H9 (cell line): ENCODE data around the gene TMEM184A. TPM values are rescaled to one million over a fixed set of nuclear protein-coding genes. Genes with fewer than 3 reads are reported as not detected.

Source experiments
- DNase-seq: peaks from one replicate; pipeline ENCODE4 v3.0.0-alpha.2; 2017
- H2AFZ ChIP-seq: one replicate; pipeline ENCODE4 v1.6.1; 2013; ENCODE audit warnings: mild to moderate bottlenecking, low read length, control low read depth, moderate library complexity
- H2AK5ac ChIP-seq: 2 replicates; pipeline ENCODE4 v1.6.1; 2013; ENCODE audit warnings: low read length, control low read depth, mixed read lengths; ENCODE audit not compliant: insufficient read length
- H2BK120ac ChIP-seq: one replicate; pipeline ENCODE4 v1.6.1; 2013; ENCODE audit warnings: low read depth, mild to moderate bottlenecking, low read length, control low read depth, inconsistent platforms; ENCODE audit not compliant: poor library complexity, severe bottlenecking
- H2BK12ac ChIP-seq: 2 replicates; pipeline ENCODE4 v1.6.1; 2013; ENCODE audit warnings: low read length, control low read depth, mixed read lengths, low read depth; ENCODE audit not compliant: insufficient read length
- H2BK15ac ChIP-seq: 2 replicates; pipeline ENCODE4 v1.6.1; 2013; ENCODE audit warnings: low read depth, low read length, control low read depth
- H2BK20ac ChIP-seq: one replicate; pipeline ENCODE4 v1.6.1; 2013; ENCODE audit warnings: low read depth, mild to moderate bottlenecking, low read length, control low read depth, inconsistent platforms; ENCODE audit not compliant: poor library complexity, severe bottlenecking
- H2BK5ac ChIP-seq: 2 replicates; pipeline ENCODE4 v1.6.1; 2013; ENCODE audit warnings: low read length, control low read depth, mixed read lengths; ENCODE audit not compliant: insufficient read length
- H3K14ac ChIP-seq: 2 replicates; pipeline ENCODE4 v1.6.1; 2013; ENCODE audit warnings: low read length, control low read depth; ENCODE audit not compliant: insufficient read depth
- H3K18ac ChIP-seq: 2 replicates; pipeline ENCODE4 v1.6.1; 2013; ENCODE audit warnings: low read depth, mild to moderate bottlenecking, mixed read lengths, low read length, control low read depth; ENCODE audit not compliant: insufficient read length
- H3K23ac ChIP-seq: 2 replicates; pipeline ENCODE4 v1.6.1; 2013; ENCODE audit warnings: low read length, control low read depth, mixed read lengths, low read depth; ENCODE audit not compliant: insufficient read length
- H3K23me2 ChIP-seq: 2 replicates; pipeline ENCODE4 v1.6.1; 2013; ENCODE audit warnings: low read depth, mild to moderate bottlenecking, mixed read lengths, low read length, control low read depth; ENCODE audit not compliant: insufficient read length, poor library complexity, severe bottlenecking
- H3K27ac ChIP-seq: 2 replicates; pipeline ENCODE4 v1.5.1; 2013; ENCODE audit warnings: low read length, control low read depth, mixed read lengths, low read depth; ENCODE audit not compliant: insufficient read length
- H3K27me3 ChIP-seq: 2 replicates; pipeline ENCODE4 v1.6.1; 2013; ENCODE audit warnings: low read length, control low read depth, inconsistent platforms; ENCODE audit not compliant: insufficient read depth
- H3K4ac ChIP-seq: 2 replicates; pipeline ENCODE4 v1.6.1; 2013; ENCODE audit warnings: low read depth, mild to moderate bottlenecking, control low read depth, inconsistent platforms, low read length, moderate library complexity
- H3K4me1 ChIP-seq: 2 replicates; pipeline ENCODE4 v1.6.1; 2013; ENCODE audit warnings: low read length, control low read depth, inconsistent platforms; ENCODE audit not compliant: insufficient read depth
- H3K4me2 ChIP-seq: 2 replicates; pipeline ENCODE4 v1.6.1; 2013; ENCODE audit warnings: low read length, control low read depth, mixed read lengths; ENCODE audit not compliant: insufficient read length, insufficient read depth
- H3K56ac ChIP-seq: 2 replicates; pipeline ENCODE4 v1.6.1; 2013; ENCODE audit warnings: low read depth, mild to moderate bottlenecking, mixed read lengths, low read length, control low read depth; ENCODE audit not compliant: insufficient read length
- H3K79me1 ChIP-seq: 2 replicates; pipeline ENCODE4 v1.6.1; 2013; ENCODE audit warnings: low read depth, mild to moderate bottlenecking, moderate library complexity, low read length, control low read depth, inconsistent platforms; ENCODE audit not compliant: insufficient read depth, poor library complexity, severe bottlenecking
- H3K79me2 ChIP-seq: 2 replicates; pipeline ENCODE4 v1.6.1; 2013; ENCODE audit warnings: low read length, control low read depth, inconsistent platforms; ENCODE audit not compliant: insufficient read depth
- H3K9ac ChIP-seq: 2 replicates; pipeline ENCODE4 v1.6.1; 2013; ENCODE audit warnings: low read length, control low read depth, mixed read lengths; ENCODE audit not compliant: insufficient read length; ENCODE audit errors: extremely low read depth
- H3K9me3 ChIP-seq: one replicate; pipeline ENCODE4 v1.6.1; 2013; ENCODE audit warnings: low read depth, low read length, inconsistent platforms; ENCODE audit not compliant: control insufficient read depth
- H3T11ph ChIP-seq: one replicate; pipeline ENCODE4 v1.6.1; 2013; ENCODE audit warnings: mild to moderate bottlenecking, low read length, control low read depth, inconsistent platforms
- H4K20me1 ChIP-seq: one replicate; pipeline ENCODE4 v1.6.1; 2013; ENCODE audit not compliant: control insufficient read depth, insufficient read length, insufficient read depth
- H4K5ac ChIP-seq: 2 replicates; pipeline ENCODE4 v1.6.1; 2013; ENCODE audit warnings: low read depth, mild to moderate bottlenecking, mixed read lengths, low read length, control low read depth; ENCODE audit not compliant: insufficient read length
- H4K8ac ChIP-seq: replicated peaks from 2 replicates; pipeline ENCODE4 v1.6.1; 2013; ENCODE audit warnings: low read length, control low read depth, mixed read lengths, low read depth; ENCODE audit not compliant: insufficient read length
- H4K91ac ChIP-seq: 2 replicates; pipeline ENCODE4 v1.6.1; 2013; ENCODE audit warnings: low read depth, mild to moderate bottlenecking, moderate library complexity, mixed read lengths, low read length, control low read depth; ENCODE audit not compliant: insufficient read length
- H3K27ac Mint-ChIP-seq, 3 experiments: 2 replicates in 2 of 3; 3 replicates in 1 of 3; pipeline ENCODE4 v1.8.0; 2020 to 2021; ENCODE audit warnings: mixed read lengths in 3 of 3, mild to moderate bottlenecking in 1 of 3, moderate library complexity in 1 of 3
- H3K27me3 Mint-ChIP-seq: 2 replicates; pipeline ENCODE4 v1.8.0; 2021; ENCODE audit warnings: low read depth, mild to moderate bottlenecking, moderate library complexity, mixed read lengths
- H3K36me3 Mint-ChIP-seq, 3 experiments: 2 replicates in 2 of 3; 3 replicates in 1 of 3; pipeline ENCODE4 v1.8.0; 2020 to 2021; ENCODE audit warnings: low read depth in 3 of 3, mixed read lengths in 3 of 3; ENCODE audit not compliant: insufficient read depth in 1 of 3
- H3K4me1 Mint-ChIP-seq, 2 experiments: 2 replicates each; pipeline ENCODE4 v1.8.0; 2020; ENCODE audit warnings: mixed read lengths in 2 of 2
- H3K4me3 Mint-ChIP-seq, 2 experiments: 2 replicates in 1 of 2; 3 replicates in 1 of 2; pipeline ENCODE4 v1.8.0; 2020 to 2021; ENCODE audit warnings: mild to moderate bottlenecking in 2 of 2, mixed read lengths in 2 of 2, moderate library complexity in 1 of 2
- H3K9me3 Mint-ChIP-seq, 2 experiments: 2 replicates in 1 of 2; 3 replicates in 1 of 2; pipeline ENCODE4 v1.8.0; 2020; ENCODE audit warnings: mild to moderate bottlenecking in 2 of 2, mixed read lengths in 2 of 2, moderate library complexity in 1 of 2
- WGBS: extraction: QIAGEN DNeasy Blood & Tissue Kit; methylation state at CpG from one replicate; pipeline ENCODE4 v1.1.7; 2013; ENCODE audit warnings: missing lambda C conversion rate, low lambda C conversion rate, mixed read lengths; ENCODE audit not compliant: insufficient read length; ENCODE audit errors: extremely low coverage; 5-methylcytosine and 5-hydroxymethylcytosine counted together
- total RNA-seq: library from RNA; stranded (reverse); gene quantifications from 2 replicates; pipeline ENCODE4 v1.2.1, GENCODE V29; 2021
- TF ChIP-seq, protein P1 (sequence below): fragments of 200-600 bp; sonication (generic); conservative IDR thresholded peaks from 3 replicates; pipeline ENCODE4 v1.8.0; 2021; ENCODE audit warnings: antibody characterized with exemption, mild to moderate bottlenecking

The TMEM184A gene
- total RNA-seq, 1 experiment from 2014 or later: 1.3 TPM

DNA sequence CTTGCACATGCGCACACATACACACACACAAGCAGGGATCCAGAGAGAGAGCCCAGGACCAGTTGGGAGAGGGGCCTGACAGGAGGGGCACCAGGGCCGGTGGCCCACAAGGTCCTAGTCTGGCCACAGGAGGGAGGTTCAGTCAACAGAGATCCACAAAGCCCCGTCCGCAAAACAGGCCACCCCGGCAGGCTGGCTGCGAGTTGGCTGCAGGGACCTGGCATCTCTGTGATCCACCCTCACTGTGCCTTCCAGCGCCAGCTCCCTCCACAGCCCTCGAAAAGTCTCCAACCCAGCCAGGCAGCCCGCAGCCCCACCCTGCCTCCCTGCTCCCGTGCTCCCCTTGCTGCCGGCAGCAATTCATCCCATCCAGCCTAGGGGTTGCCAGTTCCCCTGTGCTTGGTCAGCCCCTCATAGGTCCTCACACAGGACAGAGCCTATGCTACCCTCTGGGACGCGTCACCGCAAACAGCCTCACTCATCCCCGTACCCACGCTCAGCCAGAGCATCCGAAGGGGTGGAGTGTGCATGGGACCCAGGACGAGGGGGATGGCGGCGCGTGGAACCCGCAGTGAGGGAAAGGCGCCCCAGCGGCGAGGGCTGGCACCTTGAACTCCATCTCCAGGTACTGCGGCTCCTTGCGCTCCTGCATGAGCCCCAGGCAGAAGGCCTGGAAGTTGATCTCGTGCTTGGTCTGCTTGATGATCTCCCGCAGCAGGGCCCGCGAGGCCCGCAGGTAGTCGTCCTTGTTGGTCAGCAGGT, 59.3 kb downstream of the TMEM184A start:
- H3K4me3 Mint-ChIP-seq: no peak overlapping the region
- Histone ChIP-seq H3K79me2 (no peaks in the 10 kb centered on the region), H4K5ac (no peak overlapping the region), H2BK20ac (no peak overlapping the region), H2BK15ac (no peak overlapping the region), H2BK120ac (no peak overlapping the region), H2AK5ac (no peak overlapping the region), H3K23ac (no peak overlapping the region), H3K23me2 (no peaks in the 10 kb centered on the region), H4K91ac (no peak overlapping the region), H4K8ac (no peak overlapping the region), H2BK5ac (no peak overlapping the region), H3K4me2 (no peak overlapping the region), H3K9me3 (no peaks in the 10 kb centered on the region), H3K9ac (no peak overlapping the region), H3K4me1 (no peaks in the 10 kb centered on the region), H3K18ac (no peak overlapping the region), H3K27ac (no peak overlapping the region), H3K56ac (no peak overlapping the region), H3K4ac (no peak overlapping the region), H3K27me3 (no peaks in the 10 kb centered on the region), H3K79me1 (no peaks in the 10 kb centered on the region), H4K20me1 (peaks cover 3% of the 10 kb centered on the region), H3K14ac (no peak overlapping the region), H2BK12ac (no peak overlapping the region), H2AFZ (no peak overlapping the region), H3T11ph (no peak overlapping the region)
- H3K4me1 Mint-ChIP-seq: no peaks in the 10 kb centered on the region
- H3K27me3 Mint-ChIP-seq: no peaks in the 10 kb centered on the region
- no peaks in the 10 kb centered on the region for H3K9me3 Mint-ChIP-seq
- DNase-seq: no peak
- H3K36me3 Mint-ChIP-seq: peaks cover 25 to 69% (median 57%) of the 10 kb centered on the region in 3 experiments; a peak in 6 of 7 replicates
- TF ChIP-seq, protein P1, sequence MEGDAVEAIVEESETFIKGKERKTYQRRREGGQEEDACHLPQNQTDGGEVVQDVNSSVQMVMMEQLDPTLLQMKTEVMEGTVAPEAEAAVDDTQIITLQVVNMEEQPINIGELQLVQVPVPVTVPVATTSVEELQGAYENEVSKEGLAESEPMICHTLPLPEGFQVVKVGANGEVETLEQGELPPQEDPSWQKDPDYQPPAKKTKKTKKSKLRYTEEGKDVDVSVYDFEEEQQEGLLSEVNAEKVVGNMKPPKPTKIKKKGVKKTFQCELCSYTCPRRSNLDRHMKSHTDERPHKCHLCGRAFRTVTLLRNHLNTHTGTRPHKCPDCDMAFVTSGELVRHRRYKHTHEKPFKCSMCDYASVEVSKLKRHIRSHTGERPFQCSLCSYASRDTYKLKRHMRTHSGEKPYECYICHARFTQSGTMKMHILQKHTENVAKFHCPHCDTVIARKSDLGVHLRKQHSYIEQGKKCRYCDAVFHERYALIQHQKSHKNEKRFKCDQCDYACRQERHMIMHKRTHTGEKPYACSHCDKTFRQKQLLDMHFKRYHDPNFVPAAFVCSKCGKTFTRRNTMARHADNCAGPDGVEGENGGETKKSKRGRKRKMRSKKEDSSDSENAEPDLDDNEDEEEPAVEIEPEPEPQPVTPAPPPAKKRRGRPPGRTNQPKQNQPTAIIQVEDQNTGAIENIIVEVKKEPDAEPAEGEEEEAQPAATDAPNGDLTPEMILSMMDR: no peak
- no peak overlapping the region for H3K27ac Mint-ChIP-seq
- no CpG with 5 or more reads among the region's 33 CpGs for WGBS
